ENCODE results near the gene ISY1.
"Not testable (repeated sequence)": the region's sequence is repeated elsewhere in the genome, so short reads cannot be mapped to it uniquely, and the experiment has no call there.

Gene ISY1

DNA sequence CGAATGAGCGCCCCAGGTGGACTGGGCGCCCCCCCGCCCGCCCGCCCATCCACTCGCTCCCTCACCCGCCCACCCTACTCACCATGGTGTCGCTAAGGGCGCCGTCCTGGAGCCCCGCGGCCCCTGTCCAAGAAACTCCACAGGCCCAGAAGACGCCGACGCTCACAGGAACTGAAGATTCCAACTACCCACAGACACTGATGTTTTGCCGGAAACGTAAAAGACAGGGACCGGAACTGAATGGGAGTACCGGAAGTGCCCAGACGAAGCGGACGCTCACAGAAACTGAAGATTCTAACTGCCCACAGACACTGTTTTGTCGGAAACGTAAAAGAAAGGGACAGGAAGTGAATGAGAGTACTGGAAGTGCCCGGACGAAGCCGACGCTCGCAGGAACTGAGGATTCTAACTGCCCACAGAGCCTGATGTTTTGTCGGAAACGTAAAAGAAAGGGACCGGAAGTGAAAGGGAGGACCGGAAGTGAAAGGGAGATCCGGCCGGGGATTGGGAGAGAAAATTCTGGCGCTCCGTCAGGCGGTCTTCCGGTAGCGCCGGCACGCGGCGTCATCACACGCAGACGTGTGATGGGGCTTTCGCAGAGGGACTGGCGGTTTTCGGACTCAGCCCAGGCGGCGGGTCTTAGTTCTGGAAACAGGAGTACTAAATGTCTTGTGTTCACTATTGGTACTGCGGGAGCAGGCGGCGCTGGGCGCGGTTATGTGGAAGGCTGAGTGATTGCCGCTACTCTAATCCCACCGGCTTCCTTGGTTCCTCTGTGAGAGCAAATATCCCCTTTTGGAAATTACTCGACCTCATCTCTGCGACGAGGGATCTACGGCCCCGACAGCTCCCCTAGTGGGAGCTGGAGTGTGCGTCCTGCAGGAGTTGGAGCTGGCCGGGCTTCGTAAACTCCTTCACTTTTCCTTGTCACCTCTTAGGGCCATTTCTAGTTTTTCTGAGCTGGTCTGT lies at the start of gene ISY1:
ISY1 (minus strand) TSS at position 173 of the 969 bp plus-strand sequence; CDS start at position 85, 88 bp downstream.
- DNase-seq: peak; percentile 92

DNA sequence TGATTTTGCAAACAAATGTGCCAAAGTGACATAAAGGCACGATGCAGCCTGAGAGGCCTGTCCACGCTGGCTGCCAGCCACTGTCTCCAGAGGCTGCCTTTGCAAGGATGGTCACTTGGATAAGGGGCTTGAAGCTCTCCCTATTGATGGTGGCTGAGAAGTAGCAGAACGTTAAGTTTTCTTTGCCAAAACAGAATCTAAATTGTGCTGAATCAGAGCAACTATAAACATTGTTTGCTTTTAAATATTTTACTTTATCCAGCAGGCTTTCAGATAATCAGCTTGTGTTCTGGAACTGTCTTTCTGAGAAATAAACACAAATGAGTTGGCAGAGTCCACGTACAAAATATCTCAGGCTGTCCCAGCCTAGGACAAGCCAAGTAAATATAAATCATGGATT lies 46.6 kb upstream of the ISY1 start:
- DNase-seq: no peak

DNA sequence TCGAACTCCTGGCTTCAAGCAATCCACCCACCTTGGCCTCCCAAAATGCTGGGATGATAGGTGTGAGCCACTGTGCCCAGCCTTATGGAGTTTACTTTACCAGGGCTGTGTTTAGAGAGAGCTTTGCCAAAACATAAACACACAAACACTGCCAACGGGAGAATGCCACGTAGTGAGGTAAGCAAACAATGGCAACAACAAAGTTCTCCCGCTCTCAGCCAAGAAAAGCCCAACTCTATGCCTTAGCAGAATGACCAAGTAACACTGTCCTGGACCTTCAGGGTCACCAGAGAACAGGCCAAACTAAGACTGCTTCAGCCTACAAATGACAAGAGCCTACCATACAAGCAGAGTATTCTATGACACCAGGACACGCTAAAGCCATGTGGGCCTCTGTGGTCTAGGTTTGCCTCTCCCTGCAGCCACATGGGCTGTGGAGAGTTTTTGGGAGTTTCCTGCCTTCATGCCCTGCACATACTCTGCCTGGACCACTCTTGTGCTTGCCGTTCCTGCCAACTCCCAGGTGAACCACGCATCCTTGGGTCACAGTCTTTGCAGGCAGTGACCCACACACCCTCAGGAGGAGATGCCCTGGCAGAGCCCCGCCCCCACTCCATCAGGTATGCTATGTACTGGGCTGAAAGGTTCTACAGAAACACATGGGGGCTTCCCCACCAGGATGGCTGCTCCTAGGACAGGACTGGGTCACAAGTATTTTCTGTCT lies 44.4 kb upstream of the ISY1 start:
- no peak for DNase-seq

DNA sequence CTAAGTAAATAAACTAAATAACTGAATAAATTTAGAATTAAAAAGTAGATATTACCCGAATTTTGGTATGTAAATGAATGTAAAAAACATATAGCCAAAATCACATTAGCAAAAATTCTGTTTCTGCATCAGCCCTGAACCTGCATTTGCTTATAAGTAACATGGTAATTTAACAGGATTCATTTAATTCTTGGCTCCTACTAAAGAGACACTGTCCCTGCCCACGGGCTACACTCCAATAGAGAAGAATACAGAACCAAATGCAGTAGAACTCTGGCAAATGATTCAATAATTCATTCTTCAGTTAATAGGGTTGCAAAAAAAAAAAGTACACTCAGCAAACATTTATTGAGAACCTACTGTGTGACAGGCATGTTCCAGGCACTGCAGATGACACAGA lies 43.6 kb upstream of the ISY1 start:
- DNase-seq: no peak

DNA sequence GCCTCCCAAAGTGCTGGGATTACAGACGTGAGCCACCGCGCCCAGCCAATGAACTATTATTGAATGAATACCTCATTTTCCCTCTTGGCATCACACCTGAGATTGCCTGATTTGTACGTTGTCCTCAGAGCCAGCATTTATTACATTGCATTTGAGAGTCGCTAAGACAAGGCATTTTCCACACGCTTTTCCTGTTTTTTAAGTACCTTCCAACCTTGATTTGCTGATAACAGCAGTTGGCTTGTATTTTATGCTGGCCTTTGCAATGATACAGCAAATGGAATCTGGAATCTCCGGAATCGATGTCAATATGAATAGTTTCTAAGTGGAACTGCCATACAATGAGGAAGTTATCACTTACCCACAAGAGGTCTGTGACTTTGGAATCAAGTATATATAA lies 38.5 kb upstream of the ISY1 start:
- DNase-seq: no peak

DNA sequence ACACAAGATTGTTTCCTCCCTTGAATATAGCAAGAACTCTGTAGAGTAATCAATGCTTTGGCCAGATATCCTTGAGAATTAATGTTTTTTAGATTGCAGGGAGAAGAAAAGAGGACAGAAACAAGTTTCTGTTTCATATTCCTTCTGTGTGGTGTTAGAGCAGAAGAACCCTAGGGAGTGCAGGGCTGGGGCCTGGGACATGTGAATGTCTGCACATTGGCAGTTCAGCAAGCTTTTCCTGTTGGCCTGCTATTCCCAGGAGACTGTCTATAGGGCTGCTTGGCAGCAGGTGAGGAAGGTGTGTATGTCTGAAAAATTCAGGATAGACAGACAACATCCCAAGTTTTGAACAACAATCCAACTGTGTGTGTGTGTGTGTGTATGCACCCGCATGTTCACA lies 36.5 kb upstream of the ISY1 start:
- no peak for DNase-seq

DNA sequence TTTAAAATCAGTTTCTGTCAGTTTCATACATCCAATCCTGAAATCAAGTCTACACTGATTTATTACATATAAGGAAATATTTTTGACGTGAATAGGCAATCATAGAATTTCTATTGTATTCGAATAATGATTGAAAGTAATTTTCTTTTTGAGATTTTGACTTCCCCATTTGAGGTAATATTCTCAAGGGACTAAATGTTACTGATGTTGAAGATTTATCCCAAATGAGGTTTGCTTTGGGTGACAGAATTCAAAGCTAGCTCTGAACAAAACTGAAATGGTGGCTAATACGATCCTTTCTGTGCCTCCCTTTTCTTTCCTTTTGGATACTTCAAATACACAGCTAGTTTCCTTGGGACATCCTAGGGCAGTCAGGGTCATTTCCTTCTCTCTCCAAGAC lies 35.7 kb upstream of the ISY1 start:
- DNase-seq: no peak

DNA sequence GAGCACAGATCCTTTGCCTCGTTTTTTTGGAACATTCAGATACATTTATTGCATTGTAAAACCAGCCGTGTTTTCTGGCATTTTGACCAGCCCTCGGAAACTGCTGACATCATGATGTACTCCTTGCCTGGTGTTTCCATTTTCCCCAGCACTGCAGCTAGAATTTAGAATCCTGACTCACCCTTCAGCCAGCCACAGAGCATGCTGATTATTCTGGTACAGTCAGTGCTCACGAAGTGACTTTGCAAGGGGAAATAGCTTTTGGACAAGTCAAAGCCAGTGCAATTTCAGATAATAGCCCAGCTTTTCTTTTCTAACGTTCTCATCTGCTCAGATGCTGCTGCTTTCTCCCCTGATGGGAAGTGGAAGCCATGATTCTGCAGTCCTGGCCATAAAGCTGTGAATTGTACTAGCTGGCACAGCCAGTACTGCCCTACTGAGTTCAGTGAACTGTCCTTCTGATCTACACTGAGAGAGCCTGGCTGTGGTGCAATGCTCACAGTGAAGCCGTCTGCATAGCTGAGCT lies 34.9 kb upstream of the ISY1 start:
- no peak for DNase-seq

DNA sequence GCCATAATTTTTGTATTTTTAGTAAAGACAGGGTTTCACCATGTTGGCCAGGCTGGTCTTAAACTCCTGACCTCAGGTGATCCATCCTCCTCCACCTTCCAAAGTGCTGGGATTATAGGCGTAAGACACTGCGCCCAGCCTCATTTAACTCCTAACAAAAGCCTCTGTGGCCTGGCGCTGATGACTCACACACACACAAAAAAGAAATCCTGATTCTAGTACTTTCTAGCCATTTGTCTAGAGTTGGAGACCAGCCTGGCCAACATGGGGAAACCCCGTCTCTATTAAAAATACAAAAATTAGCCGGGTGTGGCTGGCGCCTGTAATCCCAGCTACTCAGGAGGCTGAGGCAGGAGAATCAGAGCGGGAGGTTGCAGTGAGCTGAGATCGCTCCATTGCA lies 28.9 kb upstream of the ISY1 start:
- DNase-seq: not testable (repeated sequence)

DNA sequence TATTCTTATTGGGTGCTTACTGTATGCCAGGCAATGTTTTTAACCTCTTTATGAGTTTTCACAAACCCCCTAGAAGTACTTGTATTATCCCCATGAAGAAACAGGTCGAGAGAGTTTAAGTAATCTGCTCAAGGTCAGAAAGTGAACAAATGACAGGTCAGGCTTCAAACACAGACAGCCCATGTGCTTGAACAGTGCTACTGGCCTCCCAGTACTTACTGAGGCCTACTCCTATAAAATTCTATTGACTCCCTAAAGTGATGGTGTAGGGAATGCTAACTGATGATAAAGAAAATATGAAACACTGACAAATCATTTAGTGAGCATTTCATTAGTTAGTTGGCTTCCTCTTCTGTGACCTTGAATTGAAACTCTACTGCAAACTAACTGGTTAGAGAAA lies 27.0 kb upstream of the ISY1 start:
- no peak for DNase-seq

DNA sequence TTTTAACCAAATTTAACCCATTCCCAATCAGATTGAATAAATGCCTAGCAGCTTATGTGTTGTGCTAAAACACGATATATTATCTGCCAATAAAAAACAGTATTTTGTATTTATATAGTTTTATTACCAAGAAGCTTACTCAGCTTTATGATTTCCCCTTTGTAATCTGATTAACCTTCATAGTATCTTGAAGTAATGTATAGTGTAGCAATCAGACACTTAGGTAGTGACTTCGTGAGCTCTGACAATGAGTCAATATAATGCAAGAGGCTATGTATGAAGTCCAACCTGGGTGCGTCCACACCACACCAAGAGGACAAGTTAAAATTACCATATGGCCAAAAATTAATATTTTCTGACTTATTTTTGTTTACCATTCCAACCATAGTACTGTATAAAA lies 24.9 kb upstream of the ISY1 start:
- no peak for DNase-seq

DNA sequence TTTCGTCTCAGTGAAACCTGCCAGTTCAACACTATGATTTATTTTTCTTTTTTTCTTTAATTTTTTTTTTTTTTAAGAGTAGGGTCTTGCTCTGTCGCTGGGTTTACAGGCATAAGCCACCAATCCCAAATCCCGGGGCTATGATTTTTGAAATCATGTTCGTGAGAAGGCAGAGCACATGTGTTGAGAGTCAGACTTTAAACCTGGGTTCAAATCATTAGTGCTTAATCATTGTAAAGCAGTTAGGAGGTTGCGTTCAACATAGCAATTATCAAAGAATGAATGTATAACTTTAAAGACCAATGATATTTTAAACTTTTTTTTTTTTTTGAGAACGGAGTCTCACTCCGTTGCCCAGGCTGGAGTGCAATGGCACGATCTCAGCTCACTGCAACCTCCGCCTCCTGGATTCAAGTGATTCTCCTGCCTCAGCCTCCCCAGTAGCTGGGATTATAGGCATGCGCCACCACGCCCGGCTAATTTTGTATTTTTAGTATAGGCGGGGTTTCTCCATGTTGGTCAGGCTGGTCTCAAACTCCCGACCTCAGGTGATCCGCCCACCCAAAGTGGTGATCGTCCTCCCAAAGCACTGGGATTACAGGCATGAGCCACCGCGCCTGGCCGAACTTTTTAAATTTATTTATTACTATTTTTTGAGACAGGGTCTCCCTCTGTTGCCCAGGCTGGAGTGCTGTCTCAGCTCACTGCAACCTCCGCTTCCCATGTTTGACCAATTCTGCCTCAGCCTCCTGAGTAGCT lies 24.1 kb upstream of the ISY1 start:
- not testable (repeated sequence) for DNase-seq

DNA sequence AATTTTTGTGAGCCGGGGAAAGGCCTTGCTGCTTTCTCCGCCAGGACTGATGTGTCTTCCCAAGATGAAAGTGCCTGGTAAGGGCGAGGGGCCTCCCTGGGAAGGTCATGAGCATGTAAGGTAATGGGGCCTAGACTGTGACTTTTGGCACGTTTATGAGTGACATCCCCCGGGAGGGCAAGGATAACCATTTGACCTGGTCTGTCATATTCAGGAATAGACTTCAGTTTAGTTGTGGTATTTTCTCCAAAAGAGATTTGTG lies 23.5 kb upstream of the ISY1 start:
- no peak for DNase-seq

DNA sequence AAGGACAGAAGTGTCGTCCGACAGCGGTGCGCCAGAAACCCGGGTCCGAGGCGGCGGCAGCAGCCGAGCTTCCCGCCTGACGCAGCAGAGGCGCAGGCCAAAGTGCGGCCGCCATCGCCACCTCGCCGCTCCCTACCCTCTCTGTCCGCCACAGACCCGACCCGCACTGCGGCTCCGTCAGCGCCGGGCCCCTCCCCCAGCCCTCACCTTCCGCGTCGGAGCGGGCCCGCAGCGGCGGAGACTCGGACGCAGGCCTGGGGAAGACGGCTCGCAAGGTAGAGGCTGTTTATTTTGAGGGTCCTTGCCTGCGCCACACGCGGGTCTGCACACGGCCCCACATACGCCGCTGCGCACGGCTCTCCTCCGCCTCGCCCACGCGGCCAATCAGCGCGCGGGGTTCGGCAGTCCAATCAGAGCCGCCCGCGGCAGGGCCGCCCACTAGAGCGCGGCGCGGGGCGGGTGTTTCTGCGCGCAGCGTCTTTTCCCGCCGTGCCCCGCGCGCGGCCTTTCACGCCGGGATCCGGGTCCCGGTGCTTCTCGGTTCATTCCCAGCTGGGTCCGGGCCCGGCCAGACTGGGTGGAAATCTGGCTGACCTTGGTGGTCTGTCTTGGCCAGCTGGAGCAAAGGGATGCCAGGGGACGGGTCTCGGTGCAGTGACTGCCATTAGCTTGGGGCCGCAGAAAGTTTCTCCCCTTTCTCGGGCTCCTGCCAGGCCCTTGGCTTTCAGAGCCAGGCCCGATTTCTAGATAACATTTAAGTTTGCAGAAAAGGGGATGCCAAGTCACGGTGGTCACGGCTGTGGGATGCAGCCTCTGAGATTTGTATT lies 22.9 kb upstream of the ISY1 start, which contains the start of gene CNBP:
CNBP (minus strand) TSS at position 328 of the 827 bp plus-strand sequence. CDS start 12,139 bp downstream, outside the sequence.
- DNase-seq: peak; percentile 93

DNA sequence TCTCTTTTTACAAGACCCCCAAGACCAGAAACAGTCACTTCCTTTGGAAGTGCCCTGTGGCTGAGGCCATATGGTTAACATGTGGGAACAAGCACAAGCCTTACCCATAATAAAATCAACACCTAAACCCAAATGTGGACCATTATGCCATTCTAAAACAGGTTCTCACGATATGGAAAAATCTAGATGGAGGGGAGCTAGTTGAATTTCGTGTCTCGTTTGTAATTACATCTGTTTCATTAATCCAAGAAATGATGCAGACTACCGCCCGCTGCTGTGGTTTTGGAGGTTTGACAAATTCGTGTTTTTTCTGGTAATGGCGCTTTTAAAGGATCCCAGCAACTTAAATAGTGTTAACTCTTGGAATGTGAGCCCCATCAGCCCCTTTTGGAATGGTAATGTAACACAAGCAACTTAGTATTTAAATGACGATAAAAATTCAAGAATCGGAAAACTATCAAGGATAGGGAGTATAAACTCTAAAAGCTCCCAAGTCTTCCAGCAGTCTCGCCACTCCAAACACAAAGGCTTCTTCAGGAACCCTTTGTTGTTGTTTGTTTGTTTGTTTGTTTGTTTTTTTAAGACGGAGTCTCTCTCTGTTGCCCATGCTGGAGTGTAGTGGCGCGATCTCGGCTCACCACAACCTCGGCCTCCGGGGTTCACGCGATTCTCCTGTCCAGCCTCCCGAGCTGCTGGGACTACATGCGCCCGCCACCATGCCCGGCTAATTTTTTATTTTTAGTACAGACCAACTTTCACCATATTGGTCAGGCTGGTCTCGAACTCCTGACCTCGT lies 21.7 kb upstream of the ISY1 start:
- DNase-seq: peak; percentile 40

DNA sequence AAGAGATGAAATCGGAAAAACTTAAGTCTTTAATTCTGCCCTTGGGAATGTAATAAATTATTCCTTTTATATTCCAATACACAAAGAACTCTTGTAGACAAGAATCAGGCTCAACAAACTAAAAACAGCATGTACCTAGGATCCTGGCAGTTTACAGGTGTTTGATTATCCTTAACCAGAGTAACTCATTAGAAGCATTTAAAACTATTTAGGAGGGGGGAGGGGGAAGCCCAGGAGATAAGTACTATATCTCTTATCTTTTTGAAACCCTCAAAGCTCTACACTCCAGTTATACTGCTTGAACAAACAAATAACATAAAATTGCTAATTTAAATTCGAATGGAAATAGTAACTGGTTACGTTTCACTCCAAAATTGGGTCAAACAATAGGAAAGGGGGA lies 21.0 kb upstream of the ISY1 start:
- DNase-seq: no peak

DNA sequence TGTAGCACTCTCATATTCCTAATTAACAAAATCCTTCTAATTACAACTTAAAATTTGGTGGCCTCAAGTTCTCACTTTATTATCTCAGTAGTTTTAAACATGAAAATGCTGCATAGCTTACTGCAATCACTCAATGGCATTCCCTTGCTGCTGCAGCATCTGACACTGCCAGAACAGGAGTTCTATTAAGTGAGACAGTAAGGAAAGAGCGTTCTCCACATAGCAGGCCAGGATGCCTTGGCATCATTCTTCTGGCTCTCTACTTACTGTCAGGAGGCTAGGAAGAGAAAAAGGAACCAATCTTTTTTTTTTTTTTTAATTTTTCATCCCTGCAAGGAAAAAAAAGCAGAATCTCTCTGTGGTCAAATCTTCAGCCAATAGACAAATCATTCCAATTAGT lies 19.6 kb upstream of the ISY1 start:
- no peak for DNase-seq

DNA sequence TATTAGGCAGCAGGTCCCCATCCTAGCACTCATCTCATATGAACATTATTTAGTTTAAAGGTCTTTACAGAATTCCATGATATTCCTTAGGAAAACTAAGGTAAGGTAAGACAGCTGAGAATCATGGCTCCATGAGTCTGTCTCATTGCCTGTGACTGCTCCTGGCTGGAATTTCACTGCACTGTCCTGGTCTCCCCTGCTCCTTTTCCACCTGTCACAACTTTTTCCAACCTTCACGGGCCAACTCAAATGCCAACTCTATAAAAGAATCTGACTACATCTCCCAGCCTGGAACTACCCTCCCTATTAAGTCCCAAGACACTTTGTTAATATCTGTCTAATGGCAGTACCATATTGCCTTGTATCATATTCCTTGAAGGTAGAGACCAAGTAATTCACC lies 15.2 kb upstream of the ISY1 start:
- no peak for DNase-seq

DNA sequence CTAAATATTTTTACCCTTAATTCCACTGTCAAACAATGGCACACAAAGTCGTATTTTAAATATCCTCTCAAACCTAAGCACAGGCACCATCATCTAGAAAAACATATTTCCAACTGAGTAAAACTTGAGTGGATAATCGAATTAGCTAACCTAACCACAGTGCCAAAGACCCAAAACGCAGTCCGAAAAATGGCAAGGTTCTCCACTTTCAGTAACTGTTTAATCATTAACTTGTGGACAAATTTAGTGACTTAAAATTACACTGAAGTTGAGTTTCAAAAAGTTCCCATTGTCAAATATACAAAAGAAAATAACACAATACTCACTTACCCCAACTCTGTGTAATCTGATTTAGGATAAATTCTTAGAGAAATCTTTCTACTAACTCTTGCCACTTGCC lies 12.9 kb upstream of the ISY1 start:
- no peak for DNase-seq

DNA sequence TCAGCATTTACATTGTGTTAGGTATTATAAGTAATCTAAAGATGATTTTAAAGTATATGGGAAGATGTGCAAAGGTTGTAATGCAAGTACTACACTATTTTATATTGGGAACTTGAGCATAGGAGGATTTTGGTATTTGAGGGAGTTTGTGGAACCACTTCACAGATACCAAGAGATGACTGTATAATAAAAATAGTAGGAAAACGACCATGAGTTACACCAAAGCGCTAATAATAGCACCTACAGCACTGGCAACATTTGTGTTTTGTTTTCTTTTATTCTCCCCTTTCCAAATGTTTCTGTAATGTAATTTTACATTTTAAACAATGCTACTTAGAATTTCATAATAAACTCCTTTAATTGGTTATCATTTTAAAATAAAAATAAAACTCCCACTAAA lies 12.3 kb upstream of the ISY1 start:
- DNase-seq: no peak

DNA sequence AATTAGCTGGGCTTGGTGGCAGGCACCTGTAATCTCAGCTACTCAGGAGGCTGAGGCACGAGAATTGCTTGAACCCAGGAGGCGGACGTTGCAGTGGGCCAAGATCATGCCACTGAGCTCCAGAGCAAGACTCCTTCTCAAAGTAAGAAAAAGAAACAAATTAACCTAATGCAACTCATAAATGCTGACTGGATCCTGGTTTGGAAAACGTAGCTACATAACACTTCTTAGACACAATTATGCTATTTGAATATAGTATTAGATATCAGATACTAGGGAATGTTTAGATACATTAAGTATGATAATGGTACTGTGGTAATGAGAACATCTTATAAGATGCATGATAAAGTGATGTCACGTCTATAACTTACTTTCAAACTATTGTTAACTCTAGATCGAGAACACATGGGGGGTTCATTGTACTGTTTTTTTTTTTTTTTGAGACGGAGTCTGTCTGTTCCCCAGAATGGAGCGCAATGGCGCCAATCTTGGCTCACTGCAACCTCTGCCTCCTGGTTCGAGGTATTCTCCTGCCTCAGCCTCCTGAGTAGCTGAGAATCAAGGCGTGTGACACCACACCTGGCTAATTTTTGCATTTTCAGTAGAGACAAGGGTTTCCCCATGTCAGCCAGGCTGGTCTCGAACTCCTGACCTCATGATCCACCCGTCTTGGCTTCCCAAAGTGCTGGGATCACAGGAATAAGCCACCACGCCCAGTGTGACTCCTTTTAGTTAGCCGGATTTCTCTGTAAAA lies 5.9 kb upstream of the ISY1 start:
- no peak for DNase-seq
